ENCODE measurements around the gene IL32.
A peak's percentile ranks its signal among the peaks of the same experiment; 100 is the strongest.

The IL32 gene

DNA sequence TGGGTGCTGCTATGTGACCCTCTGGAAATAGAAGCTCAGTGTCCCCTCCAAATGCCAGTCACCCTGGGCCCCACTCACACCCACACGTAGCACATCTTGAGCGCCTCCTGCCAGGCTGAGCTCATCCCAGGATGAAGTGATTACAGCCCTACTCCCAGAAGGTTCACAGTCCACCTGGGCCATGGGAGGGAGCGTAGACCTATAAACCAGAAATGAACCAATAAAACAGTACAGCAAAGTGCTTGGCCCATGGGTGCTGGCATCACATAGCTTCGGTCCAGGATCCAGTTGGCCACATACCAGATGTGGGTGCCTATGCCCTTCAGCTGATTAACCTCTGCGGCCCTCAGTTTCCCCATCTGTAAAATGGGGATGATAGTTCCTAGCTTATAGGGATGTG is 26.5 kb upstream of the IL32 start:
- TF ChIP-seq TEAD4 (IDR thresholded peaks at IDR 0.05) (no peak), YY1 (IDR thresholded peaks at IDR 0.05; ENCODE audit: low read depth) (no peak), TAF1 (IDR thresholded peaks at IDR 0.05; ENCODE audit: low read depth) (no peak), EGR1 (IDR thresholded peaks at IDR 0.05) (no peak), RAD21 (IDR thresholded peaks at IDR 0.05; ENCODE audit: low read depth) (no peak), REST (IDR thresholded peaks at IDR 0.05; ENCODE audit: low read depth) (no peak), MAX (IDR thresholded peaks at IDR 0.05) (no peak), EP300 (IDR thresholded peaks at IDR 0.05; ENCODE audit: borderline replicate concordance) (no peak), TCF12 (IDR thresholded peaks at IDR 0.05; ENCODE audit: low read depth) (no peak), CREB1 (IDR thresholded peaks at IDR 0.05; ENCODE audit: low read depth) (no peak)

GRCh38 chr16:3042376-3042775 is 23.1 kb upstream of the IL32 start:
- no peak for TF ChIP-seq EP300 (IDR thresholded peaks at IDR 0.05; ENCODE audit: borderline replicate concordance)
- no peak for TF ChIP-seq YY1 (IDR thresholded peaks at IDR 0.05; ENCODE audit: low read depth)
- TF ChIP-seq RAD21 (IDR thresholded peaks at IDR 0.05; ENCODE audit: low read depth) = no peak

- no peak for TF ChIP-seq MAX (IDR thresholded peaks at IDR 0.05)
- TF ChIP-seq TEAD4 (IDR thresholded peaks at IDR 0.05) = no peak
- TF ChIP-seq FOXM1 (IDR thresholded peaks at IDR 0.05; ENCODE audit: borderline replicate concordance, low read depth) = no peak
- no peak for TF ChIP-seq EGR1 (IDR thresholded peaks at IDR 0.05)
- no peak for TF ChIP-seq CEBPB (IDR thresholded peaks at IDR 0.05)
- no peak for TF ChIP-seq TAF1 (IDR thresholded peaks at IDR 0.05; ENCODE audit: low read depth)
- TF ChIP-seq RAD21 (IDR thresholded peaks at IDR 0.05; ENCODE audit: low read depth) = no peak
- no peak for TF ChIP-seq TCF12 (IDR thresholded peaks at IDR 0.05; ENCODE audit: low read depth)
- TF ChIP-seq YY1 (IDR thresholded peaks at IDR 0.05; ENCODE audit: low read depth) = no peak
- TF ChIP-seq ZBTB7A (IDR thresholded peaks at IDR 0.05; ENCODE audit: low read depth) = no peak
- no peak for TF ChIP-seq CREB1 (IDR thresholded peaks at IDR 0.05; ENCODE audit: low read depth)
- no peak for TF ChIP-seq EP300 (IDR thresholded peaks at IDR 0.05; ENCODE audit: borderline replicate concordance)
- TF ChIP-seq REST (IDR thresholded peaks at IDR 0.05; ENCODE audit: low read depth) = no peak
- TF ChIP-seq, protein P1, sequence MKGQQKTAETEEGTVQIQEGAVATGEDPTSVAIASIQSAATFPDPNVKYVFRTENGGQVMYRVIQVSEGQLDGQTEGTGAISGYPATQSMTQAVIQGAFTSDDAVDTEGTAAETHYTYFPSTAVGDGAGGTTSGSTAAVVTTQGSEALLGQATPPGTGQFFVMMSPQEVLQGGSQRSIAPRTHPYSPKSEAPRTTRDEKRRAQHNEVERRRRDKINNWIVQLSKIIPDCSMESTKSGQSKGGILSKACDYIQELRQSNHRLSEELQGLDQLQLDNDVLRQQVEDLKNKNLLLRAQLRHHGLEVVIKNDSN (IDR thresholded peaks at IDR 0.05) = no peak
- no peak for TF ChIP-seq NFIC (IDR thresholded peaks at IDR 0.05)
Observed at GRCh38 chr16:3044708-3045107, 20.7 kb upstream of the IL32 start.

DNA sequence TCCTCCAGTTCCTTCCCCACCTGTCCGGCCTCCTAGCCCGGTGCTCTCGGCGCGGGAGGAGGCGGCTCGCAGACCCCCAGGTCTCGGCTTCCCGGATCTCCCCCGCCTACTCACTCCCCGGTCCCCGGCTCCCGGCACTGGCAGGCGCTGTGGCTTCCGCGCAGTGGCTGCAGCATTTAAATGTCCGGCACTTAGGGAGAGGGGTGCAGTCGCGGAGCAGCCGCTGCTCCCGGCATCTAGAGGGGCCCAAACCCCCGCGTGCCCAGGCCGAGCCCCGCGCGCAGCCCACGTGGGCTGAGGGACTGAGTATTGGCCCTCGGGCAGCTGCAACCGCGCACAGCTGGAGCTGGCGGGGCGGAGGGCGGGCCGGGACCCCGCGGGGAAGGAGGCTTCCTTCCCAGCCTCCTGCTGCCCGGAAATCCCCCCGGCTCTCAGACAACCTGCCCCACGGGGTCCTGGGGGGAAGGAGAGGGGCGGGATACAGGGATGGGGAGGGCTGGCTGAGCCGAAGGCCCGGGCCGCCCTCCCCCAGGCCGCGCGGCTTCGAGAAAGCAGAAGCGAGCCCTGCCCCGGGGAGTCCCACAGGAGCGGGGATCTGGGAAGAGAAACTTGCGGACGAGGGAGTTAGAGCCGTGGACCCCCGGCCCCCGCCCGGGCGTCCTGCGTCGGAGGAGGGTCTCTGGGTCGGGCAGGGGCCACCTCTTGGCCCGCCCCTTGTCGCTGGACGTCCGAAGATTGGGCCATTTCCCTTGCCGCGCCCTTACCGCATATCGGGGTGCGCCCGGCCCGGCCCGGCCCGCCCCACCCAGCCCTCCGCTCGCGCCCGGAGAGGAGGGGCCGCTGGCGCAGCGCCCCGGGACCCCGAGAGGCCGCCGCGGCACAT is 19.4 kb upstream of the IL32 start, which contains the start of gene MMP25:
Gene MMP25, plus strand, starts transcription at position 804 of the 883 bp plus-strand sequence. CDS start 357 bp downstream, outside the sequence.
- TF ChIP-seq, protein P1 (IDR thresholded peaks at IDR 0.05) = peak; percentile 42; the same call in 1 of the 2 replicates
- TF ChIP-seq ZBTB7A (IDR thresholded peaks at IDR 0.05; ENCODE audit: low read depth) = peak; percentile 74
- TF ChIP-seq YY1 (IDR thresholded peaks at IDR 0.05; ENCODE audit: low read depth) = no peak
- no peak for TF ChIP-seq TAF1 (IDR thresholded peaks at IDR 0.05; ENCODE audit: low read depth)
- TF ChIP-seq EP300 (IDR thresholded peaks at IDR 0.05; ENCODE audit: borderline replicate concordance) = no peak
- no peak for TF ChIP-seq EGR1 (IDR thresholded peaks at IDR 0.05)
- peak; percentile 50; the same call in 1 of the 2 replicates for TF ChIP-seq MAX (IDR thresholded peaks at IDR 0.05)
- no peak for TF ChIP-seq RAD21 (IDR thresholded peaks at IDR 0.05; ENCODE audit: low read depth)
- TF ChIP-seq TCF12 (IDR thresholded peaks at IDR 0.05; ENCODE audit: low read depth) = no peak
- no peak for TF ChIP-seq FOXM1 (IDR thresholded peaks at IDR 0.05; ENCODE audit: borderline replicate concordance, low read depth)
- no peak for TF ChIP-seq CREB1 (IDR thresholded peaks at IDR 0.05; ENCODE audit: low read depth)
- no peak for TF ChIP-seq CEBPB (IDR thresholded peaks at IDR 0.05)
- TF ChIP-seq TEAD4 (IDR thresholded peaks at IDR 0.05) = no peak
- no peak for TF ChIP-seq REST (IDR thresholded peaks at IDR 0.05; ENCODE audit: low read depth)
- TF ChIP-seq NFIC (IDR thresholded peaks at IDR 0.05) = no peak

Data from Ishikawa (cell line).